ENCODE measurements around the gene LRFN4.

Gene LRFN4

DNA sequence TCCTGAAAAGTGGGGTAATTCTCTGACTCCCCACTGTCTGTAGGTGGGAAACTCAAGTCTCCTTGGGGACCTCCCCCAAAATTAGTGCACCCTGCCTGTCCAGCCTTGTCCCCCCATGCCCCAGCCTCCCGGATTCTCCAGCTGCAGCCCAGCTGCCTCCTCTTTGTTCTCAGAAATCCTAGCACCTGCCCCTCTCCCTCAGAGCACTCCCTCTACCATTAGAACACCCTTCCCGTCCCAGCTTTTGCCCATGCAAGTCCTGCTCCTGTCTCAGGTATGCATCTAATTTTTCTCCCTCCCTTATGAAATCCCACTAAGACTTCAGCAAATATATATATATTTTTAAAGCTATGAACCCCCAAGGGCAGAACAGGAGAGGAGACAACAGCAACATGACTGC, 37.3 kb downstream of the LRFN4 start:
- DNase-seq: no peak

DNA sequence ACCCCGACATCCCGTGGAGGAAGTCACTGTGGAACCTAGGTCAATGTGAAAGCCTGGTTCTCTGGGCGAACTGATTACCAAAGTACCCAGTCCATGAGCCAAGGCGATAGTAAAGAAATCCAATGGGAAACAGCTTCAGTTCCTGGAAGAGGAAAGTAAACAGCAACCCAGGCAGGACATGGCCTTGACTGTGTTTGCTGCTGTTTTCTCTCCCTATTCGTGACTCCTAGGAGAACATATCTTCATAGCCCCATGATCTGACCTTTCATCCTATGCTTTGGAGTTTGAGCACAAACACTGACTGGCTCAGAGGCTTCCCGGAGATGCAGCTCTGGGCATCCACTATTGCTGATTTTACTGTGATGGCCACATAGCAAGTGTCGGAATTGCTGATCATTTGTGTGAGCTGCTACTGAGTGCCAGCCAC, 45.1 kb downstream of the LRFN4 start:
- DNase-seq: no peak

DNA sequence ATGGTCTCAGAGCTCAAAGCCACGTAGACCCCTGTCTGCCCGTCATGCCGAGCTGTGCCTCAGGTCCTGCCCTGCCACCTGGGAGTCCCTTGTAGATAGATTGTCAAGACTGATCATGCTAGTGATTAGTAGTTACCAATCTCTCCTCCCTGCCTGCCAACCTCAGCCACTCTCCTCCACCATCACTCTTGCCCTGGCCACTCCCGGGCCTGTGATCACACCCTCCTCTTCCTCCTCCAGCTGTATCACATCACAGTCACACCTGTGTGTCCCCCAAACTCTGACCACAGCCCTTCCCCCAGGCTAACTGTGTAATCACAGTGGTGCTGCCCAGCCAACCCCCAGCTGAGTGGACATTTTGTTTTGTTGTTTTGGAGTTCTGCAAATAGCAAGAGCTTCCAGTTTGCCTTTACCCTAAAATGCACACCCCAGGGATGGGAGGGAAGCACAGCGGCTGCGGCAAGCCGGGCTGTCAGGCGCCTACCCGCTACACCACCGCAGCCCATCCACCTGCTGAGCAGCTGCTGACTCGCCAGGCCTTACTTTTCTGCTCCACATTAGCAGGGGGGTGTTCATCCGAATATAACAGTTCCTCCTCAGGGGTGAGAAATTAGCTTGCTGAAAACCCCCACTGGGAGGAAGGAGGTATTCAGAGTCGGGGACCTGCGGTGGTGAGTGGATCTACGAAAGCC, 45.8 kb downstream of the LRFN4 start:
- DNase-seq: no peak

DNA sequence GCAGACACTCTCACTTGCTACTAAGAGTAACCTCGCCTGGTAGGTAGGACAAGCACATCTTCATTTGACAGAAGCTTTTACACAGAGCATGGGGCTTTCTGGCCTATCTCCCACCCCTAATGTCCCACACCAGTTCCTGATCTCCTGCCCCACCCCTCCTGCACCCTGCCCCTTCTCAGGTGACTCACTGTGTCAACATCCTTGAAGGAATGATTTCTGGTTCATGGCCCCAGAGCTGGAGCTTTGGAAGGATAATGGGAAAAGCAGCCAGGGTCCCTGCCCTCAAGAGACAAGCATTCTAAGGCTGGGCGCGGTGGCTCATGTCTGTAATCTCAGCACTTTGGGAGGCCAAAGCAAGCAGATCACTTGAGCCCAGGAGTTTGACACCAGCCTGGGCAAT, 47.2 kb downstream of the LRFN4 start:
- no peak for DNase-seq

DNA sequence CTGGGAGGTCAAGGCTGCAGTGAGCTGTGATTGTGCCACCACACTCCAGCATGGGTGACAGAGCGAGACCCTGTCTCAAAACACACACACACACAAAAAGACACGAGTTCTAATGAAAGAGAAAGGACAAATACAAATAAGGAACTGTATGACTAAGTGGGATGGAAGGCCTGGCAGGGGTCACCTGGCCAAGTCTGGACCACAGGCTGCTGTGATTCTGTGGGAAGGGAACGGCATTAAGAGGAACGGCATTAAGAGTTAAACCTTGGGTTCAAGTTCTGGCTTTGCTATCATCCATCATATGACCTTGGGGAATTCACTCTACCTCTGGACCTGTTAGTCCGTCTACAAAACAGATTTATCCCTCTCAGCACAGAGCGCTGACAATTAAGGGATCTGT, 47.7 kb downstream of the LRFN4 start:
- no peak for DNase-seq

DNA sequence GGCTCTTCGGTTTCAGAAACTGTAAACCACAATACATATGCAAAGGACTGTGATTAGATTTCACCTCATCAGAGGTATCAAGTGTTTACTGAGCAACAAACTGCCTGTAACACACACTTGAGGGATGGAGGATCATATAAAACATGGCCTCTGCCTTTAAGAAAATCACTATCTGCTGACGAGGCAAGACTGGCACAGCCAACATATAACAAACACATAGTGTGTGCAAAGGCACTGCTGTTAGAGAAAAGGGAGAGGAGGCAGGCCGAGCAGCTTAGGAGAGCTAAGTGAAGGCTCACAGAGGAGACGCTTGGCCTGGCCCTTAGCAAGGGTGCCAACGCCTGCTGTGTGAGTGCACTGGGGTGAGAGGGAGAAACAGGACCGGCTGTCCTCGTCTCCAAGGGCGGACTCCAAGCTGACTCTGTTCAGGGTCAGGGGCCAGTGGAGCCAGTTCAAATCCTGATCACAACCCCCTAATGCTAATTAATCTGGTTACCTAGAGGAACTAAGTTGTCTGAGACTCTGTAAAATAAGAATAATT, 48.2 kb downstream of the LRFN4 start:
- DNase-seq: no peak

DNA sequence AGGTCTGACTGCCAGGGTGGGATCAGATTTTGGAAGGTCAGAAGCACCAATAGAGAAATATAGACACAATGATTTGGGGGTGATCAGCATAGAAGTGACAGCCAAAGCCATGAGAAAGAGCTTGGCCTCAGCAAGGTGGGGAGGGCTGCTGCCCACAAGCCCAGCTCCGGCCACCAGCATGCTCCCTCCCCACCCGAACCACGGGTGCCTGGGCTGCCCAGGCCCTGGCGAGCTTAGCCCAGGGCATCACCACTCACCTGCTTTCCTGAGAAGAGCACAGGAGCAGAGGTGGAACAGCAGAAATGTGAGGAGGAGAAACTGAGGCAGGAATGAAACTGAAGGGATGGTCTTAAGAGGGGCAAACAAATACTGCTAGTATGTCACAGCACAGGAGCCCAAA, 48.8 kb downstream of the LRFN4 start:
- DNase-seq: no peak

DNA sequence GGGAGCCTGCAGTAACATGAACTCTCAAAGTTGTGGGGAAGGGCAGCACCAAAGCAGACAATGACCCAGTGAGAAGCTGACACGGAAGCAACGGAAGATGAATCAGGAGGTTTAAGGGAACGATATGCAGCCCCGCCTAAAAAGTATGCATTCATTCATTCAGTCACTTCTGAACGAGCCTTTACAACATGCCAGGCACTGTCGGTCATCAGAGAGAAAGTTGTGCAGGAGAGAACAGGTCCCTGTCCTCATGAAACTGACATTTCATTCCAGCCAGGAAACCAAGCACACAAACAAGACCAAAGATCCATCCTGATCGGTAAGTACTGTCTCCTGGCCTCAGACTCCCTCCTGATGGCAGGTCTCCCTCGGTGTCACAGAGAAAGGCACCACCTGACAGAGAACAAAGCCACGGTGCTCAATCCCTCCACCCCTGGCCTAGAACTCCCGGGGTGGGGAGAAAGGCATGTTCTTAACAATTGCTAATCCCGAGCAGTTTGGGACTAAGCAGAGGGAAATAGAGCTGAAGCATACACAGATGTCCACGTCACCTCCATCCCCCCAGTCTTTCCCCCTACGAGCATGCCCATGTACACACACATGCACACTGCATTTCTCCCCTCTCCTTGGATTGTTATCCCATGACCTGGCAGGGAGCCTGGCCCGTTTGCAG, 49.3 kb downstream of the LRFN4 start:
- no peak for DNase-seq

DNA sequence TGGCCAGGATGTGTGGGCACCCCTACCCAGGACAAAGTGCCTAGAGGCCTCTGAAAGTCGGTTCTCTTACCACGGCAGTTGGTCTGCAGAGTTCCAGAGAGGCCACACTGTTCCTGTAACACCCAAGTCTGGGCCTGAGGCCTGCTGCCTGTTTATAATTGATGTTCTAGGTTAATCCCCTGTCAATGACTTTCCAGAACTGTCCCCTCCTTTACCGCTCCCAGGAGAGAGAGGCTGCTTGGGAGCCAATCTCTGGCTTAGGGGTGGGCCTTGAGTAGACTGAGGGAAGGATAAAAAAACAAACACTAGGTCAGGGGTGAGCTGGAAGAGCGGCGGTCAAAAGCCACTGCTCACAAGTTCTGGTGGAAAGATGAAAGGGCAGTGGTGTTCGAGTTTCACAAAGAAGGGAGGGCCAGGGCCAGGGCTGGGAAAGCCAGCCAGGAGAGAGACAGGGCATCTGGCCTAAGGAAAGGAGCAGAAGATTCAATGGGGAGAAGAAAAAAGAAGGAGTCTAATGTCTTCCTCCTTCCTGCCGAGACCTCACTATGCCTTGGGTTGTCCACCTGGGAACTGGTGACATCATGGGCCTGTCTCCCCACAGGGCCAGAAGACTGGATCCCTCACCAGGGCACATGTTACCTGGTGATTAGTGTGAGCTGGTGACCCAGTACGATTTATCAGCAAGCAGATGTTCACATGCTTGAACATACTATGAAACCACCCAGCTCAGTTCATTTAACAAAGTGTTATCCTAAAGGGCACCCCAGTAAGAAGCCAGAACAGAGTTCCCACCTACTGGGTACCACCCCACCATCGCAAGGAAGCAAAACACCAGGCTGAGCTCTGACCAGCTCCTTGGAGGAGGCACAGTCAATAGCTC, 51.1 kb downstream of the LRFN4 start:
- DNase-seq: no peak

DNA sequence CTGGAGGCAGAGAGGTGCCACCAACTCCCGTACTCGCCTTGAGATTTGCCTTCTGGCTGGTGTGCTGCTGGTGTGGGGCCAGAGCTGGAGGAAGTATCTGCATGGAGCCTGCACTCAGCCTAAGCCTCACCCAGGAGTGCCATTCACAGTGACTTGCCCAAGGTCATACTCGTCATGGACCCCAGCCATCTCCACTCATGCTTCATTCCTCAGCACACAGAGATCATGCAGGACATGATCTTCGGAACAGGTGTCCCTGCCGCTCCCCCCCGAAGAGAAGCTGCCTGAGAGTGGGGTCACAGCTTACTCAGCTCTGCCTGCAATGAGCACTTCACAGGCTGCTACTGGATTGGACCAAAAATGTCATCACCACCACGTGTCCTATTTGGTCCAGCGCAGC, 52.3 kb downstream of the LRFN4 start:
- DNase-seq: no peak

DNA sequence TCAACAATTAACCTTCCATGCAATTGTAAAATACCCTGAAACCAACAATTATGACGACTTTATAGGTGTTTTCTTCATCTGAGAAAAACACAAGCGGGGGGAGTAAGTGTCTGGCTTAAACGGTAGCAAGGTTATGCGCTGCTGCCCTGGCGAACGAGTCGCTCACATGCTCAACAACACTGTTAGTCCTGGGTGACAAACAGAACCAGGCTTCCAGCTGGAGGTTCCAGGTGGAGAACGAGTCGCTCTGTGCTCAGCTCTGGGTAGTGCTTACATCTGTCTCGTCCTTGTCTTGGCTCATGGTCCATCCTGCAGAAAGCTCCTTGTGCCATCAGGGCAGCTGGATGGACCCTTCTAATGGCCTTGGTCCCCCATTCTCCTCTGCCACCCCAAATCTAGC, 53.2 kb downstream of the LRFN4 start:
- DNase-seq: no peak

Measured in GF-D8 (cell line).